ENCODE results near the gene GPATCH8. TPM values are rescaled to one million over a fixed set of nuclear protein-coding genes. Genes with fewer than 3 reads are reported as not detected.
A peak's percentile ranks its signal among the peaks of the same experiment; 100 is the strongest.

Gene GPATCH8
- total RNA-seq, 6 experiments from 2014 or later, result 23.4 to 30.0 (median 27.1) TPM

DNA sequence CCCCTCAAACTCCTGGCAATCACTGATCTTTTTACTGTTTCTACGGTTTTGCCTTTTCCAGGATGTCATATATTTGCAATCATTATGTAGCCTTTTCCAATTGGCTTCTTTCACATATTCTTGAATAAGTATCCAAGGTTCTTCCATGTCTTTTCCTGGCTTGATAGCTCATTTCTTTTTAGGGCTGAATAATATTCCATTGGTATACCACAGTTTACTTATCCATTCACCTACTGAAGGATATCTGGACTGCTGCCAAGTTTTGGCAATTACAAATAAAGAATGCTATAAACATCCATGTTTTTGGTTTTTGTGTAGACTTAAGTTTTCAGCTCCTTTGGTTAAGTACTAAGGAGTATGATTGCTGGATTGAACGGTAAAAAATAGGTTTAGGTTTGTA, 16.0 kb downstream of the GPATCH8 start:
- Mint-ChIP-seq H3K9me3 (no peaks in the 10 kb centered on the region), H3K4me1 (ENCODE audit: low read depth) (peaks cover 8% of the 10 kb centered on the region; the same call in 1 of the 2 replicates), H3K27ac (no peak overlapping the region), H3K4me3 (no peak overlapping the region), H3K27me3 (ENCODE audit: insufficient read depth) (no peaks in the 10 kb centered on the region), H3K36me3 (ENCODE audit: low read depth) (peaks cover 20% of the 10 kb centered on the region)
- no peak for TF ChIP-seq CTCF (IDR thresholded peaks at IDR 0.05)
- no peak for DNase-seq

GRCh38 chr17:44473367-44473766, 29.8 kb downstream of the GPATCH8 start:
- no peak for TF ChIP-seq CTCF (IDR thresholded peaks at IDR 0.05)
- Mint-ChIP-seq H3K27me3 (ENCODE audit: insufficient read depth) (no peaks in the 10 kb centered on the region), H3K4me3 (no peak overlapping the region; the same call in 1 of the 2 replicates), H3K4me1 (ENCODE audit: low read depth) (peaks cover 17% of the 10 kb centered on the region), H3K27ac (no peak overlapping the region; the same call in 1 of the 2 replicates), H3K9me3 (no peaks in the 10 kb centered on the region), H3K36me3 (ENCODE audit: low read depth) (peaks cover 9% of the 10 kb centered on the region; the same call in 1 of the 2 replicates)
- peak; percentile 9 for DNase-seq

DNA sequence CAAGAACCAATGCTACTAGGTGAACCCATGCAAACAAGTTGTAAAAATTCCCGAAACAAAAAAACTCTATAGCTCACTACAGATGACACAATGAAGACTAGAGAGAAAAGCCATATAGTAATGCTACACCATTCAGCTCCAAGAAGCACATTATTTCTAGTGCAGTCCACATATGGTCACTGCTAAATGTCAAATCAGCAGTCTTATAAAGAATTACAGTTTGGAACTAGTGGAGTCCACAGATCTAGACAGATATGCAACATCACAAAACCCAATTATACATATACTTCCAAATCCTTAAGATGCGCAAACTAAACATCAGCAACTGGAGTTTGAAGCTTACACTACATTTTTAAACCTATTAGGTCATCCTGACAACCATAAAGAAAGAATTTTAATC, 33.5 kb downstream of the GPATCH8 start:
- Mint-ChIP-seq H3K4me1 (ENCODE audit: low read depth) (peaks cover 47% of the 10 kb centered on the region), H3K9me3 (no peaks in the 10 kb centered on the region), H3K4me3 (no peak overlapping the region), H3K27me3 (ENCODE audit: insufficient read depth) (no peaks in the 10 kb centered on the region), H3K27ac (no peak overlapping the region), H3K36me3 (ENCODE audit: low read depth) (peaks cover 9% of the 10 kb centered on the region; the same call in 1 of the 2 replicates)
- TF ChIP-seq CTCF (IDR thresholded peaks at IDR 0.05), result no peak
- DNase-seq, result no peak

DNA sequence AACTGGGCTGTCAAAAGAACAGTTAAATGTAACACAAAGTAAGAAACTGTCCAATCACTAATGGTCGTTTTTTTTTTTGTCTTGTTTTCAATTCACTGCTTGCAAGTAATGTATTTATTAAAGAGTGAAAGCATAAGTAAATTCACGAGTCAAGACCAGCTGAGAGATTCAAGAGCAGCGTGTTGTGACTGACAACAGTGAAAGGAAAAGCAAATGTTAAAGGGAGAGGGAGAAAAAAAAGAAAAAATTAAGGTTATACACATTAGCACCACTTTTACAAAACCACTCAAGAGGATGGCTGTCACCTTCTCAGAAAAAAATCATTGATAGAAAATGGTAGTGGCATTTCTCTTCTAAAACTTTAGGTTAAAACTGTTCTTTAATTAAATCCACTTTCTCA, 36.1 kb downstream of the GPATCH8 start:
- Mint-ChIP-seq H3K27me3 (ENCODE audit: insufficient read depth) (no peaks in the 10 kb centered on the region), H3K4me3 (peak overlapping the region; percentile 31; the same call in 1 of the 2 replicates), H3K27ac (no peak overlapping the region), H3K9me3 (no peaks in the 10 kb centered on the region), H3K36me3 (ENCODE audit: low read depth) (0 out of 2 replicates have a peak, but pooled peaks cover 5% of the 10 kb centered on the region), H3K4me1 (ENCODE audit: low read depth) (peaks cover 51% of the 10 kb centered on the region)
- no peak for DNase-seq
- TF ChIP-seq CTCF (IDR thresholded peaks at IDR 0.05), result no peak

- Mint-ChIP-seq H3K27ac (no peak overlapping the region), H3K4me3 (no peak overlapping the region), H3K4me1 (ENCODE audit: low read depth) (peaks cover 51% of the 10 kb centered on the region), H3K36me3 (ENCODE audit: low read depth) (0 out of 2 replicates have a peak, but pooled peaks cover 6% of the 10 kb centered on the region), H3K27me3 (ENCODE audit: insufficient read depth) (no peaks in the 10 kb centered on the region), H3K9me3 (no peaks in the 10 kb centered on the region)
- DNase-seq, result no peak
- no peak for TF ChIP-seq CTCF (IDR thresholded peaks at IDR 0.05)
Observed at GRCh38 chr17:44466339-44466738, 36.9 kb downstream of the GPATCH8 start.

GRCh38 chr17:44465897-44466296, 37.3 kb downstream of the GPATCH8 start:
- Mint-ChIP-seq H3K4me1 (ENCODE audit: low read depth) (peaks cover 51% of the 10 kb centered on the region), H3K27me3 (ENCODE audit: insufficient read depth) (no peaks in the 10 kb centered on the region), H3K27ac (no peak overlapping the region), H3K4me3 (no peak overlapping the region), H3K9me3 (no peaks in the 10 kb centered on the region), H3K36me3 (ENCODE audit: low read depth) (0 out of 2 replicates have a peak, but pooled peaks cover 3% of the 10 kb centered on the region)
- no peak for DNase-seq
- no peak for TF ChIP-seq CTCF (IDR thresholded peaks at IDR 0.05)

Data from HFFc6 (cell line).